Measurements from ENCODE around the gene GKN2.
"Not testable (repeated sequence)": the region's sequence is repeated elsewhere in the genome, so short reads cannot be mapped to it uniquely, and the experiment has no call there.

Gene GKN2

DNA sequence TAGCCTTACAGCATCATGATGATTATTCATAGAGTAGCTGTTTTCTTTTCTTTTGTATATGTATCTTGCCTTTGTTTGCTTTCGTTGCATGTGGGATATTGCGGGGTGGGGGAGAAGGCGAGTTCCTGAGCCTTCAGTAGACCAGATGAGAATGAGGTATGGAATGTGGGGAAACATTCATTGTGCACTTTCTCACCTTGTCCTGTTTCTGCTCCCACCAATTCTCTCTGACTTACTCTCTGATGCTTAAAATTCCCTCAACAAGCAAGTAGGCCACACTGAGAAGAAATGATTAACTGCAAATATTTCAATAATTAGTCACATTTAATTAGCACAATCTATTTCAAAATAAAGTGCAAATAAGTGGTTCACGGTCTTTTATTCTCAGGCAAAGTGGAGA lies 31.0 kb downstream of the GKN2 start:
- no peak for DNase-seq (ENCODE audit: low read depth in 2 of 2, low spot score in 1 of 2)

DNA sequence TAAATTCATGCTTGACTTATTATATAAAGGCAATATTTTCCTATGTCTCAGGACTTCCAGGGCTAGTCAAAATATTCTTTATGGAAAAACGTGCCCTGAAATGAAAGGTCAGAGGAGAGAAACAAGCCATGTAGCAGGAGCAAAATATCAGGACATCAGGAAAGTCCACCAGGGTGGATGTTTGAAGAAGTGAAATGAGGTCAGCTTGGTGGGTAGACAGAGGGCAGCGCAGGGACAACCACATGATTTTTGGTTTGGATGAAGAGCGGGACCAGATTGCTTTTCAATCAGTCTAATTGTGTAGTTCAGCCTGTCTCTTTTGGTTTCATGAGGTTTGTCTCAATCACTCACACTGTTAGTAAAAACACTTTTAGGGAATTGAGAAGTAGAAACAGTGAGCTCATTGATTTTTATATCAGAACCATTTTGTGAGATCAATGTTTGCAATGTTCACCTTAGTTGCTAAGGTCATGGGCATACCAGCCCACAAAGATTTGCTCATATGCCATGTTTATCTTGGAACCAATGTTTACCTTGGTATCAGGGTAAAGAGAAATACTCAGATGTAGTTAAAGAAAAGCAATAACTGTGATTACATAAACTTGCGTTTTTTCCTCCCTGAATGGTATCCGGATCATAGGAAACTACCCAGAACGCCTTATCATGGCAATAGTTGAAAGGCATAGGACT lies 32.1 kb downstream of the GKN2 start:
- DNase-seq (ENCODE audit: low read depth in 2 of 2, low spot score in 1 of 2): no peak

DNA sequence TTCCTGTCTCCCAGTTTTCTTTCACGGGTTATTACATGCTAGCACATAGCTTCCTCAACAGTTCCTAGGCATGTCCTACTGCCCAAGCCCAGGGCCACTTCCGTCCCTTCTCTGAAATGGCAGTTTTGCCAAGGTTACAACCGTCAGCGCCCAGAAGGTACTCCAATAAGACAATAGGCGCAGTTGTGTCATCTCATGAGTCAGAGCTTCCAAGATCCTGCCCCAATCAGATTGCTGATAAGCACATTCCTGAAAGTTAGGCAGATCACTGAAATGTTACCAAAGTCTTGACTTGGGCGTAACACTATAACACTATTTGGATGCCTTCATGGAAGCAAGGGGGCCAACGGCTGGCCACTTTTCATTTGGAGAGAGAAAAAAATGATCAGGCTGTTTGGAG lies 34.2 kb downstream of the GKN2 start:
- no peak for DNase-seq (ENCODE audit: low read depth in 2 of 2, low spot score in 1 of 2)

DNA sequence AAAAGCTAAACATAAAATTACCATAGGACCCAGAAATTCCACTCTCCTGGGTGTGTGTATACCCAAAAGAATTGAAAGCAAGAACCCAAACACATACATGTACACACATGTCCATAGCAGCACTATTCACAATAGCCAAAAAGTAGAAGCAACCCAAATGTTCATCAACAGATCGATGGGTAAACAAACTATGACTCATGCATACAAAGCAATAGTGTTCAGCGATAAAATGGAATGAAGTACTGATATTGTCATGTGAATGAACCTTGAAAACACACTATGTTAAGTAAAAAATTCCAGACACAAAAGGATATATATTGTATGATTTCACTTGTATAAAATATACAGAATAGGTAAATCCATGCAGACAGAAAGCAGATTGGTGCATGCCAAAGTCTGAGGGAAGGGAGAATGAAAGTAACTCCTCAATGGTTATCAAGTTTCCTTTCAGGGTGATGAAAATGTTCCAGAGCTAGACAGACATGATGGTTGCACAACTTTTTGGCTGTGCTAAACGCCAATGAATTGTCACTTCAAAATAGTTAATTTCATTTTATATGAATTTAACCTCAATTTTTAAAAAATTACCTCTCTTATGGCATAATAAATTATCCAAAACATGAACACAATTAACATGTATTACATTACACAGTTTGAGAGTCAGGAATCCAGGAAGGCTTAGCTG lies 35.5 kb downstream of the GKN2 start:
- DNase-seq (ENCODE audit: low read depth in 2 of 2, low spot score in 1 of 2): no peak

DNA sequence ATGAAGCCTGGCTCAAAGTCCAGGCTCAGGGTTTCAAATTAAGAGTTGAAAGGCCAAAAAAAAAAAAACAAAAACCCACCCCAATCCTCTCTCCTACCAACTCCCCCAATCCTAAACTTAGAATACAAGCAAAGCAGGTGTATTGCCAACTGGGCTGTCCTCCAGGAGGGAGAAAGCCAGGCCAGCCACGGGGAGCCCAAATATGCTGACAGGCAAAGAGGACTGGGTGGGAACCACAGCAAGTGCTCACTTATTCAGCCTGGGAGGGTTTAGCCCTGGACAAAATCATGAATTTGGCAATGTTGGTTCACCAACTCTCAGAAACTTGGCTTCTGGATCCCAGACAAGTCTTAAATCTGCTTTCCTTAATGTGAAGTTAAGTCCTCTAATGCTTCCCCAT lies 36.5 kb downstream of the GKN2 start:
- no peak for DNase-seq (ENCODE audit: low read depth in 2 of 2, low spot score in 1 of 2)

DNA sequence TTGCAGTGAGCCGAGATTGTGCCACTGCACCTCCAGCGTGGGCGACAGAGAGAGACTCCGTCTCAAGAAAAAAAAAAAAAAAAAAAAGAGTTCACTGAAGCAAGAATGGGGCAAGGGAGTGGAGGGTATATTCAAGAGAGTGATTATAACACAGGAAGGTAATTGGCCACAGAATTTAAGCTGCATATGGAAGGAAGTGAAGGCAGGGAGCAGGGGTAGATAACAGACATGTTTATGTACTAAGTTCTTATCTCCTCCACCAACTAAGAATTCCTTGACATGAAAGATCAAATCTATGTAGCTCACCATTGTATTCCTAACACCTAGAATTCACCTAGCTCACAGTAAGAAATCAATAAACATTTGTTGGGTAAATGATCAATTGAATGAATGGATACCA lies 37.3 kb downstream of the GKN2 start:
- no peak for DNase-seq (ENCODE audit: low read depth in 2 of 2, low spot score in 1 of 2)

DNA sequence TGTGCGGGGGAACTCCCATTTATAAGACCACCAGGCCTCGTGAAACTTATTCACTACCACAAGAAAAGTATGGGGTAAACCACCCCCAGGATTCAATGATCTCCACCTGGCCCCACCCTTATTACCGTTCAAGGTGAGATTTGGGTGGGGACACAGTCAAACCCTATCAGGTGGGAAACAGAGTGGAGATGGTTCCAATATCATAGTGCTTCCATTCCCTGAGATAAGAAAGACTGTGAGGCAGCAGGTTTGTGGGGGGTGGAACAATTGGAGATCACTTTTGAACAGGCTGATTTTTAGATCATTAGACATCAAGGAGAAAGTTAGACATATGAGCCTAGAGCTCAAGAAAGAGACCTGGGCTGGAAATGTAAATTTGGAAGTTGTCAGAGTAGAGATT lies 39.3 kb downstream of the GKN2 start:
- no peak for DNase-seq (ENCODE audit: low read depth in 2 of 2, low spot score in 1 of 2)

DNA sequence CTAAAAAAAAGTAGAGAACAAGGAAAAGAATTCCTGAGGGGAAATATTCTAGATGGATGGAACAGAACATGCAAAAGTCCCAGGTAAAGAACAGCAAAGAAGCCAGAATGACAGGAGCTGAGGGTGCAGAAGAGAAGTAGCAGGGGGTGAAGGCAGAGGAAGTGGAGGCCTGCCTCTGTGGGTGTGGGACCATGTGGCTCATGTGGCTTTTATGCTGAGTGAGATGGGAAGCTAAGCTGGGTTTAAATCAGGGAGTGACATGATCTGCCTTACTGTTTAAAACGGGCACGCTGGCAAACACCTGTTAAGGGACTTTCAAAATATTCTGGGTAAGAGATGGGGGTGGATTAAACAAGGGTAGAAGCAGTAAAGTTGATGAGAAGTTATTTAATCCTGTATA lies 40.0 kb downstream of the GKN2 start:
- no peak for DNase-seq (ENCODE audit: low read depth in 2 of 2, low spot score in 1 of 2)

DNA sequence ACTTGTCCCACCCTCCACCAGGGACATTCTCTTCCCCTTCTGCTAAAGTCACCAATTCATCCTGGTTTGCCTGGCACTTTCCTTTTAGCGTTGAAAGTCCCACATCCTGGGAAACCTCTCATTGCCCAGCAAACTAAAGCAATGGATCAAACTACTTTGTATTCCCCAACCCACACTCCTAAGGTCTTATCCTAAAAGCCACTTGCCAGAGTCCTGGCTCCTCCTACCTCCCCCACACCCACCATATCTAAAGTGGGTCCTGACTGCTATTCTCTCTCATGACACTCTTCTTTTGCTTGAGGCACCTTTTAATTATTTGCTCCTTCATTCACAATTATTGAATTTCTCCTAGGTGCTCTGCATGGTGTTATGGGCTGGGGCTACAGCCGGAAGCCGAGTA lies 40.6 kb downstream of the GKN2 start:
- DNase-seq (ENCODE audit: low read depth in 2 of 2, low spot score in 1 of 2): no peak

DNA sequence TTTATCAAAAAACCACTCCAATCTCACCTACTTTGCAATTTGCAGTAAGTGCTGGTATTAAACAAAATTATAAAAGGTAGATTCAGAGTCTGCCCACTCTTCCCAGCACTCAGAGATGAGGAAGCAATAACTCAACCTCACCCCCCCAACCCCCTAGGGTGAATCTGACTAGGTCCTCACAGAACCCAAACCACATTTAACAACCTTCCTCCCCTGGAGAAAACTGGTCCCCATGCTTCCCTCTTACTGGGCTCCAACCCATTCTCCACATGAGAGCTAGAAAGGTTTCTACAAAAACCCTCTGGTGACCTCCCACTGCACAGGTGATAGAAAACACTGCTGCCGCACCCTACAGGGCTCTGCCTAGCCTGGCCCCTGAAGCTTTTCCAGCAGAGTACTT lies 41.0 kb downstream of the GKN2 start:
- no peak for DNase-seq (ENCODE audit: low read depth in 2 of 2, low spot score in 1 of 2)

DNA sequence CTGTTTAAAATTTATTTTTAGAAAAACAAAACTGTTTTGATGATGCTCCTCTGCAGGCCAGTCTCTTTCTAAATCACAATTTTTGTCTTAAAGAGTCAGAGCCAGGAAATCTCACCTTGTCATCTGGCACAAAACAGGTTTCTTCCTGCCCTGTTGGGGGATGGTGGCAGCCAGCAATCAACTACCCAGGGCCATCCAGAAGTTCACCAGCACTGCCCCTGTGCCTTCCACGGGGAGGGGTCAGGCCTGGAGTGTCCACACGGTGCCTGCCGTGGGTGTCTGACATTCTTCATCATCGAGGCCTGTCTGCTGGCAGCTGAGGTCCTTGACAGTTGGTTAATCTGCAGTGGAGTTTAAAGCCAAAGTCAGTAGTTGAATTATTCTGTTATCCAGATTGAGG lies 41.4 kb downstream of the GKN2 start:
- no peak for DNase-seq (ENCODE audit: low read depth in 2 of 2, low spot score in 1 of 2)

DNA sequence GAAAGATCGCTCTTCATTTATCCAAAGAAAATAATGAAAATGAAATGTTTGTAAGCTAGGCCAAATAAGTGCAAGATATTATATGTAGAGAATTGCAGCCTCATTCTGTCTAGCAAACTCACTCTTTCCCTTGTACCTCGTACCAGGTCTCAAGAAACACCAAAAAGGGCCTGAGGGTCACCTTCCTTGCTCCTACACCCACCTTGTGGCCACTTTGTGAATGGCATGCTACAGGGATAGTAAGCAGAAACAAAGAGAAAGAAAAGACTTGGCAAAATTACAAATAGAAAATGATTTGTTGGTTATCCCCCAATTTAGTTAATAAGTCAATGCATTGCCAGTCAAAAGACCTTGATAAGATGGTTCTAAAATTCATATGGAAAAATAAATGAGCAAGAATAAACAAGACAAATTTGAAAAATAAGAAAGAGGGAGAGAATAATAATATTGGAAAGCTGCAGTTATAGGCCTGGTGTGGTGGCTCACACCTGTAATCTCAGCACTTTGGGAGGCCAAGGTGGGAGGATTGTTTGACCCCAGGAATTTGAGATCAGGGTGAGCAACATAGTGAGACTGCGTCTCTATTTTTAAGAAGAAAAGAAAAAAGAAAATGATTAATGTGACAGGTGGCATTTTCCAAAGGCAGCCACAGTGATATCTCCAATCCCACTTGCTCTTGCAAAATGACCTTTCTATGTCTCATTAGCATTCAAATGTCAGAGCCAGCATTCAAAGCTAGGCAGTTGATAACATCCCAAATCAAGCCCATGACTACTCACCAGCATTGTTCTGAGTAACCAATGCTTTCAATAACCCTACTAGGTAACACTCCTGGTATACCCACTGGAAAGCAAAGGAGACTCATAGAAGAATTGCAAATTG lies 42.7 kb downstream of the GKN2 start:
- DNase-seq (ENCODE audit: low read depth in 2 of 2, low spot score in 1 of 2): peak; percentile 36 to 59

DNA sequence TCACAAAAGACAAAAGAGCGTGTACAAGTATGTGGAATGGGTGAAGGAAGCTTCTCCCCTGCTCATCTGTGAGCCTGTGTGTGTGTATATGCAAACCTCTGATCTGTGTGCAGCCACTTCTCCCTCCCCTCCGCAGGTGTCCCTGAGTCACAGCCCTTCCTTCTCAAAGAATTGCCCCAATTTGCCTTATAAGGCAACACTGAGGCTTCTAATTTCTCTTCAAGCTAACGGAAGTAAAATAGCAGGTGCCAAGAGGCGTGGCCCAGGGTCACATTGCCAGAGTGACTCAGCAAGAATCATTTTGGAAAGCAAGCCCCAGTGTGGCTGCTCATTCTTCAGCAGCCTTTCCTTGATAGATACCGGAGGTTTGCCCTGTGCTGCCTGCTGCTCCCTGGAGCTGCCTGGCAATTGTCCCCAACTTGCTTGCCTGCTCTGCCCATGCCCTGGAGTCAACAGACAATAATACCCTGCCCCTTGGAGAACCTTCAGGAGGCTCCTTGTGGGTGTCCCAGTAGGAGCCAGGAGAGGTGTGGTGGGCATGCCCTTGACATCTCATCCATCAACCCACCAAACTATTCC lies 44.2 kb downstream of the GKN2 start:
- DNase-seq (ENCODE audit: low read depth in 2 of 2, low spot score in 1 of 2): peak; percentile 73 to 79

DNA sequence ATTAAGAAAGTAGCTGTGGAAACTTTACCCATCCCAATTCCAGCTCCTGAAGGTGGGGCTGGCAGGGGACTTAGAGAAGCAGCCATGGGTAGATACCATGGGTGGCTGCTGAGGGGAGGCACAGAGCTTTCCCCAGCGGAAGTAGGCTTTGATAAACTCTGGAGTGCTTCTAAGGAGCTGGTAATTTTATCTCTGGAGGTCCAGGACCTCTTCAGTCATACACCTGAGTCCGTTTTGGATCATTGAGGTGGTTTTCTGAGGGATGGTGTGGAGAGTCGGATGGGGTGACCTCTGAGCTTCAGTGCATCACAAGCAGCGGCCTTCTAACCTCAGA lies 44.8 kb downstream of the GKN2 start:
- no peak for DNase-seq (ENCODE audit: low read depth in 2 of 2, low spot score in 1 of 2)

DNA sequence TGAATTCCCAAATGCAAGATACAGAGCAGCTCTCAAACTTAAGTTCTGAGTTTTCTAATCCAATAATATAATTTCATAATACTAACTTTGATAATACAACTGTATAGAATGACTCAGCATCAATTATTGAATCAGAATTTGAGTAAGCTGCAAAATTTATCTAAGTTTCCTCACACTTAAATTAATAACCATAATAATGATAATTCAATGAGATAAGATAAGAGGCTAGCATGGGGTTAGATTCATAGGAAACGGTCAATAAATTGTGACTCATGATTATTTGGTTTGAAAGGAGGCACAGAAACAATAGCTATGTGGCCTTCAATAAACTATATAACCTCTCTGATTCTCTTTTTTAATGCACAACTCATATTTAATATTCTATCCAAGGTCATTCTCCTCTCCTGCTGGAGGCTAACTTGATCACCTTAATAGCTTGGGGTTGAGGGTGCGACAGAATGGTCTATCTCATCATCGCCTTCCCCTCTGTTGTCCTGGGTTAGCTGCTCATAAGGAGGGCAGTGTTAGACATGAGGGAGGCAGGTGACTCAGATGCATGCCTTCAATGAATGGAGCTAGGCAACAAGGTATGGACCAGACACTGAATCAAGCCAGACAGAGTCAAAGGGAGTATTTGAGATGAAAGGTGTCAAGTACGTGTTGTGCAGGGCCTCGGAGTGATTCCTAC lies 45.3 kb downstream of the GKN2 start:
- DNase-seq (ENCODE audit: low read depth in 2 of 2, low spot score in 1 of 2): no peak

DNA sequence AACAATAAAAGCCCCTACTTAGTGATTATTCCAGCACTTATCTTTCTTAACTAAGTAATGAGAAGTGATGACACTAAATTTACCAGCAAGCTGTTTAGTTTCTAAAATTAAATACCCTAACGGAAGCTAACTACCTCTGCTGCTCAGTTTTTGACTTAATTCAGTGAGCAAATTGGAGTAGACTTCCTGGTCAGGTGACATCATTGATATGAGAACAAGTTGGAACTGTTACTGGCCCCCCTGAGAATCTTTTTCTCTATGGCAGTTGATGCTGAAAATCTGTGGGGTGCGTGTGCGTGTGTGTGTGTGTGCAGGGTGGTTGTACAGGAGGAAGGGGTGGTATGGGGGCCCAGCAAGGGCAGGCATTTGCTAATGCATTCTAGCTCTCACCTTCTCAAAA lies 46.0 kb downstream of the GKN2 start:
- no peak for DNase-seq (ENCODE audit: low read depth in 2 of 2, low spot score in 1 of 2)

DNA sequence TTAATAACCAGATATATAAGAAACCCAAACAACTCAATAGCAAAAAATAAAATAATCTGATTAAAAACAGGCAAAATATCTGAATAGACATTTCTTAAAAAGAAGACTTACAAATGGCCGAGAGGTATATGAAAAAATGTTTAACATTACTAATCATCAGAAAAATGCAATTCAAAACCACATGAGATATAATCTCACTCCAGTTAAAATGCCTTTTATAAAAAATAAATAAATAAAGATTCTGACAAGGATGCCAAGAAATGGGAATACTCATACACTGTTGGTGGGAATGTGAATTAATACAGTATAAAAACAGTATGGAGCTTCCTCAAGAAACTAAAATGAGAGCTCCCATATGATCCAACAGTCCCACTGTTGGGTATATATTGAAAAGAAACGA lies 47.6 kb downstream of the GKN2 start:
- no peak for DNase-seq (ENCODE audit: low read depth in 2 of 2, low spot score in 1 of 2)

DNA sequence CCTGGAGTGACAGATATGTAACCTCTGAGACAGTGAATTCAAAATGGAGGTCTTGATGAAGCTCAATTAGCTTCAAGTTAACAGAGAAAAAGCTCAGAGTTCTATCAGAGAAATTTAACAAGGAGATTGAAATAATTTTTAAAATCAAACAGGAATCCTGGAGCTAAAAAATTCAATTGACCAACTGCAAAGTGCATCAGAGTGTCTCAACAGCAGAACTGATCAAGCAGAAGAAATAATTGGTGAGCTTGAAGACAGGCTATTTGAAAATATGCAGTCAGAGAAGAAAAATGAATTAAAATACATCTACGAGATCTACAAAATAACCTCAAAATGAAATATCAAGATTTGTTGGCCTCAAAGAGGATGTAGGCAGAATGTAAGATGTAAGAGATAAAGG lies 51.1 kb downstream of the GKN2 start:
- no peak for DNase-seq (ENCODE audit: low read depth in 2 of 2, low spot score in 1 of 2)

DNA sequence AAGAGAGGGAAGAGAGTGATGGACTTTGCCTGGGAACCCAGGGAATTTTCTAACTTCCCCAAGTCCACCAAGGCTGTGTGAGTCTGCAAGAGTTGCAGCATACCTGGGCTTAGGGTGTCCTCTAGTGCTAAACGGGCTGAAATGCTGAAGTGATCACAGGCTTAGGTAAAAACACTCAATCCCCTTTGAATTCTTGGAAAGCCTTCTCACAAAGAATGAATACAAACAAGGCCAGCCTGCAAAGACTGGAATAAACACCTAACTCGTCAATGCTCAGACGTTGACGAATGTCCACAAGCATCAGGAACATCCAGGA lies 51.5 kb downstream of the GKN2 start:
- no peak for DNase-seq (ENCODE audit: low read depth in 2 of 2, low spot score in 1 of 2)

DNA sequence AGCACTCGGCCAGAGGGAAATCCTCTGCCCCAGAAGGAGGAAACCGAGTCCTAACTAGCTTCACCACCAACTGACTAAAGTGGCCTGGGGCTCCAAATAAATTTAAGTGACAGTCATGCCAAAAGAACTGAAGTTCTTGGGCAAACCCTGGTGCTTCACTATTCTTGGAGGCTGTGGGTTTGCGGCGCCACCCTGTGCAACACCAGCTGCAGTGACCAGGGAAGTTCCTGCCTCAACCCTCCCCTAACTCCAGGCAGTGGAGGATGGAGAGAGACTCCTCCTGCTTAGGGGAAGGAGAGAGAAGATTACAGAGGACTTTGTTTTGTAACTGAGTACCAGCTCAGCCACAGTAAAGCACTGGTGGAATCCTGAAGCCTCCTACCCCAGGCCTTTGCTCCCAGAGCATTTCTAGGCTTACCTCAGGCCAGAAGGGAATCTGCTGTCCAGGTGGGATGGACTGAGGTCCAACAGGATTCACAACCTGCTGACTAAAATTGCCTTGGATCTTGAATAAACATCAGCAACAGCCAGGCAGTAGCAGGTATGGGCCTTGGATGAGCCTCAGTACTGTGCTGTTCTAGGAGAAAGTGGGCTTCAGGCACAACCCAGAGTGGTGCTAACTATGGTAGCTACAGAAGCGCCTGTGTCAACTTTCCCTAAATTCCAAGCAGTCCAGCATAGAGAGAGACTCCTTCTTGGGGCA lies 52.0 kb downstream of the GKN2 start:
- DNase-seq (ENCODE audit: low read depth in 2 of 2, low spot score in 1 of 2): no peak

DNA sequence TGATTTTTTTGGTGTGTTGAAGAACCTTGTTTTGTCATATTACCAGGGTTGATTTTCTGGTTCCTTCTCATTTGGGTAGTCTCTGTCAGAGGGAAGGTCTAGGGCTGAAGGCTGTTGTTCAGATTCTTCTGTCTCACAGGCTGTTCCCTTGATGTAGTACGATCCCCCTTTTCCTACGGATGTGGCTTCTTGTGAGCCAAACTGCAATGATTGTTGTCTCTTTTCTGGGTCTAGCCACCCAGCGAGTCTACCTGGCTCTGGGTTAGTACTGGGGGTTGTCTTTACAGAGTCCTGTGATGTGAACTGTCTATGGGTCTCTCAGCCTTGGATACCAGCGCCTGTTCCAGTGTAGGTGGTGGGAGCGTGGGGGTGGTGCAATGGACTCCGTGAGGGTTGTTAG lies 56.7 kb downstream of the GKN2 start:
- DNase-seq (ENCODE audit: low read depth in 2 of 2, low spot score in 1 of 2): not testable (repeated sequence)

Measured in stimulated activated CD8-positive, alpha-beta memory T cell treated with anti-CD3 and anti-CD28 coated beads, Interleukin-4, amount 100 ng/mL, for 4 hours (primary cell).